Stimulated activated CD8-positive, alpha-beta memory T cell treated with anti-CD3 and anti-CD28 coated beads, Interleukin-7, amount 100 ng/mL, for 4 hours (primary cell): Measurements from ENCODE around the gene NTM.
"Not testable (repeated sequence)": the region's sequence is repeated elsewhere in the genome, so short reads cannot be mapped to it uniquely, and the experiment has no call there.

Experiments used
- DNase-seq, 2 donors: peaks; one replicate each; pipeline ENCODE4 v3.0.0-alpha.2; 2020; ENCODE audit warnings: low read depth in 2 of 2

Gene NTM

DNA sequence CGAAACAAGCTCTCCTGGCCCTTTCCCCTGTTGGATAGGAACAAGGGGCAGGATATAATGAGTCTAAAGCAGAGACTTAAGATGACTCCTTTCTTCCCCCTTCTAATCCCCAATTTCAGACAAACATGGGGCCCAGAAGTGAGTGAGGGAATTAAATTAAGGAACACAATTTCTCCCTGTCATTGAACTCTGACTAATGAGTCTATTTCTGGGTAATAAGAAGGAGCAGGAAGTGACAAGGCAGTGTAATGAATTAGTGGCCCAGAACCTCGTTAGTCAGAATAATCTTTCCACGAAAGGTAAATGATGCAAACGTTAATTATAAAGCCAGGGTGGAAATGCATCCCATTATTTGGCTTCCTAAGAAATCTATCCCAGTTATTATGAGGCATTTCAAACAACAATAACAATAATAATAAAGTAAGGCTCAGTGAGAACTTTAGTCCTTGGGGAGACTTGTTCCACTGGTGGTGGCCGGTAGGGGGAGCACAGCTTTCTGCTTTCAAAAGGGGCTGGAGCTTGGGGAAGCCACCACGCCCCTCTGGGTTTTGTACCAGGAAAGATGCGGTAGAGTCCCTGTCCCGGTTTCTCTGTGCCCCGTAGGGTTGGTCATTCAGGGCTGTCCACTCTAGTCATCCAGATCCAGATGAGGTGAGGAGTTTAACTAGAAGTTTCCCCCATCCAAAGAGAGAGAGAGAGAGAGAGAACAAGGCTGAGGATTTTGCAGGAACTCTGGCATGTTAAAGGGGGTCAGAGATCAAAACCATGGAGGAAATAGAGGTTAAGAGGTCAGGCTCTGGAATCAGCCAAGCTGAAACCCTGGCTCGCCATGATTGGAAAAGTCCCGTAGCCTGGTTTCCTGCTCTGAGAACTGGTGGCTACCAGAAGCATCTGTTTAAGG, 298.3 kb downstream of the NTM start:
- no peak for DNase-seq

DNA sequence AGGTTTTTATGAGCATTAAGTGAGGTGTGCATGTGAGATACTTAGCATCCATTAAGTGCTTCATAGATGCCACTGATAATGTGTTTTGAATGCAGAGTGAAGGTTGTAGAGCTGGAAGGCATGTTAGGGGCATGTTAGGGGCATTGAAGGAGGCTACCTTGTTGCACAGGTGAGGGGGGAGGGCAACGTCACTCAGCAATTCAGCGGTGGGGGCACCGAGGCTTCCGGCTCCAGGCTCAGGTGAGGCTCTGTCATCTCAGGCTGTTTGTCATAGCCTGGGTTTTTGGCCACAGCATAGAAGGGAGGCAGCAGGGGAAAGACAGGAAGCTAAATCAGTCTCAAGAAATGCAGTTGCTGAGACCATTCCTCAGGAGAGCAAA, 299.0 kb downstream of the NTM start:
- no peak for DNase-seq

DNA sequence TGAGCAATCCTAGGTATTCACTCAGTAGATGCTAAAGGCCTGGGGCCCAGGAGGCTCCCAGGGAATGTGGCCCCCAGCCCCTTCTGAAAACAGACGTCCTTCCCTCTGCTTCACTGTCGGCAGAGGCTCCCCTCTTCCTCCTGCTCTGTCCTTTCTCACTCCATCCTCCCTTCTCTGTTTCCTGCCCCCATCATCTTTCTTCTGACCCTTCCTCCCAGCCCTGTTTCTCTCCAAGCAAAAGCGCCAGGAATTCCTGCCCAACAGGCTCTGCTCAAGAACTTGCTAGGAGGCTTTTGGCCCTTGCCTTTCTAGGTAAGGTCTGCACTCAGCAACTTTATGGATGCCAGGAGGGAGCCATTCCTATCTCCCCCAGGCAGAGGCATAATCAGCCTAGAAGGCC, 300.5 kb downstream of the NTM start:
- DNase-seq, result no peak

DNA sequence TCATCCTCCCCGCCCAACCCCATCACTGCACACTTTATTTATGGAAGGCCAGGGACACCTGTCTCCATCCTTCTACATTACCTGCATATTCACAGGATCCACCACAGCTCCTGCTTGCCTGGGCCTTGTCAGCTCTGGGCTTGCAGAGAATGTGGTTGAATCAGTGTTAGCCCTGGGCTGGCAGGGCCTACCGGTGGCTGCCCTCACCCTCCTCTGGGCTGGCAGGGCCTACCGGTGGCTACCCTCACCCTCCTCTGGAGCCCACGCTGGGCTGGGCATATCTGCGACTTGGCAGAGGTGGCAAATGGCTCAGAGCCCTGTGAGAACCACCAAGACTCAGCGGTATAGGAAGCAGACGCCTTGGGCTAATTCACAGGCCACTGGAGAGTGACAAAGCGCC, 300.9 kb downstream of the NTM start:
- DNase-seq, result no peak

DNA sequence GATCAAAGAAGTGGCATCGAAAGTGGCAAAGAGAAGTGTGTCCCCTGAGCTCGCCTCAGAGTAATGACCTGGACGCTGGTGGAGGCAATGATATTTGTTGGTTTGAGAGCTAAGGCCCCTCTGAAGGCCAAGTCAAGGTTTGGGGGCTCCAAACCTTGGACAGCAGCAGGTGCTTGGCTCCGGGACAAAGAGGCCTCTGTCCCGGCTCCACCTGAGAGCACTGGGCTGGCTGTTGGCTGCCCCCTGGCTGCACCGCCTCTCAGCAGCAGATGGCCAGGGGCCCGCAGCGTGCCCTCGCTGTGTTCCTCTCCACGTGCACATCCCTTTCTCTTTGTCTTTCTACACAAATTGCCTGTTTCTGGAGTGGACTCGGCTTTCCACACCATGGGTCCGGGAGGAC, 301.3 kb downstream of the NTM start:
- no peak for DNase-seq

DNA sequence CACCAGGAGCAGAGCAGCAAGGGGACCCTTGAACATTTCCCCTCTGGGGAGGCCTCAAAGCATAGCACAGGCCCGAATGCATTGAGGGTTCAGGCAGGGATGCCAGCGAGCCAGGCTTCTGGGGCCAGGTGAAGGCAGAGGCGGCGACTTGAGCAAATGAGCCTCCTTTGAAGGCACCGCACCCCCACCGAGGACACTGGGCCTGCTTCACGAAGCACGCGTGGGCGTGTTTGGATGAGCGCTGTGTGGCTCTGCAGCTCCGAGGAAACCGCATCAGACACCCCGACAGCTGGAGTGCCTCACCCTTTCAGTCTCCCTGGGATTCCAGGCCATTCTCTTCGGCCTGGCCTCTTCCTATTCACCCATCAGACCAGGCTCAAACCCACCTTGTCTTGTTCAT, 301.8 kb downstream of the NTM start:
- no peak for DNase-seq

DNA sequence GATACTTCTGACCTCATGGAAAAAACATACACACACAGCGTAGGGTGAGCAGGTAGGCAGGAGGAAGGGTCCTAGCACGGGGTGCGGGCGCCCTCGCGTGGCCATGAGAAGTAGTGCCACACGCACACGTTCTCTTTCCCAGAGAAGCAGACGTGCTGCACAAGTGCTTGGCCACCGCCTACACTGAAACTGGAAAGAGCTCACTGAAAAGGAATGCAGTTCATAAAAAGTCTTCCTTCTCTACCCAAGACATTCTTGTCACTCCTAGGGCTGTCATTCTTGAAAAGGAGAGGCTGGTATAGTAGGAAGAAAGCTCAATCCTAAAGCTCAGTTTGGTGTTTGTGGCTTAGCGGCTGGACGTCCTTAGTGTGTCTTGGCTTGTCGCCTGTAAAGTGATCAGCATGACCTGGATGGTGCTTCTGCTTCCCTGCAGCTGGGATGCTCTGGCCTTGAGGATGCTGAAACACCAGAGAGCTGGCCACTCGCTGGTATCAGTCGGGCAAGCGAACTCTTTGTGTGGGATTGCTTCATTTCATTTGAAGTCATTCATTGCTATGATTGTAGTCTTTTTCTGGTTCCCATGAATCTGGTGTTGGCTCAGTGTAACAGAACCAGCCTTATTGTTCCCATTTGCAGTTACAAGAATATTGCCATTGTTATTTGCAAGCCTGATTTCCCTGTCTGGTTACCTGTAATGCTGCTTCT, 303.8 kb downstream of the NTM start:
- DNase-seq, result no peak

DNA sequence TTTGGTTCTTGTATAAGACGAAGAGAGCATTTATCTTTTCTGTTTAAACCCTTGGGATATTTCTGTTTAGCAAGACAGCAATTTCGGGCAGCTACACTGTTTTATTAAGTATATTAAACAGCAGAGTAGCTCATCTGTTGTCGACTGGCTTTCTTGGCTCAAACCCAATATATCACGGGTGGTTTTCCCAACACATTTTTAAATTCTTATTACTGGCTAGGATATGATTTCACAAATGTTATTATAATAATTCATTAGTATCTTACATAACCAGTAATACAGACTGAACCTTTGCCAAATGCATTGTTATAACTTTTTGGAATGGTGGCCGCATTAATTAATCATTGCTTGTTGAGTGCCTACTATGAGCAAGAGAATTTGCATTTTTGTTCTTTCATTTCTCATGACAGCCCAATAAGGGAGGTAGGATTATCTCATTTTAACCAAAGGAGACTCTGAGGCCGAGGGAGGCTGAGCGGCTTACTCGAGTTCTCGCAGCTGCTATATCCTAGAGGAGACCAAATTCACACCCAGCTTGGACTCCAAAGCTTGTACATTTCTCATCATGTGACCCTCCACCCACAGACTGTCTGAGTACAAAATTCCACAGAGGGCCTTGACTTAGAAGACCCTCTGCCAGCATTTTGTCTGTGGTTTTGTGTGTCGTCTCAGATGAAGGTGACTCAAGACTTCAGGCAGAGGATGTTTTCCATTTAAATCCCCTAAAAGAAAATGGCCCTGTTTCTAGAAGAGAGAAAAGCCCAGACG, 304.9 kb downstream of the NTM start:
- DNase-seq, result no peak

DNA sequence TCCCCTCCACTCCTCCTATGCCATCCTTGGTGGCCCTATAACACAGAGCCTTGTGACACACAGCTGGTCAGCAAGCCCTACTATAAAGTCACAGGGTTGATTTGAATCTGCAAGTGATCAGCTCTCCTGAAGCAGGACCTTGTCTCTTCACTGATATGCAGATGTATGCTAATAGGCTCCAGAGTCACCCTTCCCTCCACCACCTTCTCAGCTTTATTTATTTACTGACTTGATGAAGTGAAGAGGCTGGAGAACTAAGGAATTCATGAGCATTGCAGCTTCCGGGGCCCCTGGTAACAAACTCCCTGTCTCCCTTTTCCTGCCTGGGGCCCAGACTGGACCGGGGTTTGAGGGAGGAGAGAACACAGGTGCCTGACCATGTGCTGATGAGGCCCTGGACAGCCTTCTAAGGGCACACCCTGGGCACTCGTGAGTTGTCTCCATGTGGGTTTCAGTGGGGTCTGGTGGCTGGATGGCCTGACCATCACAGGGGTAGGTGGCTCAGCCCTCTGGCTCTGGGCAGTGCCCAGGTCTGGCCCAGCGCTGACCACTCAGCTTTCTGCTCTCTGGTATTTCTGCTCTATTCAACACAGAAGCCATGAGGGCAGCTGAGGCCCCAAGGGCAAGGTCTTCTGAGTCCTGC, 307.5 kb downstream of the NTM start:
- DNase-seq, result no peak

DNA sequence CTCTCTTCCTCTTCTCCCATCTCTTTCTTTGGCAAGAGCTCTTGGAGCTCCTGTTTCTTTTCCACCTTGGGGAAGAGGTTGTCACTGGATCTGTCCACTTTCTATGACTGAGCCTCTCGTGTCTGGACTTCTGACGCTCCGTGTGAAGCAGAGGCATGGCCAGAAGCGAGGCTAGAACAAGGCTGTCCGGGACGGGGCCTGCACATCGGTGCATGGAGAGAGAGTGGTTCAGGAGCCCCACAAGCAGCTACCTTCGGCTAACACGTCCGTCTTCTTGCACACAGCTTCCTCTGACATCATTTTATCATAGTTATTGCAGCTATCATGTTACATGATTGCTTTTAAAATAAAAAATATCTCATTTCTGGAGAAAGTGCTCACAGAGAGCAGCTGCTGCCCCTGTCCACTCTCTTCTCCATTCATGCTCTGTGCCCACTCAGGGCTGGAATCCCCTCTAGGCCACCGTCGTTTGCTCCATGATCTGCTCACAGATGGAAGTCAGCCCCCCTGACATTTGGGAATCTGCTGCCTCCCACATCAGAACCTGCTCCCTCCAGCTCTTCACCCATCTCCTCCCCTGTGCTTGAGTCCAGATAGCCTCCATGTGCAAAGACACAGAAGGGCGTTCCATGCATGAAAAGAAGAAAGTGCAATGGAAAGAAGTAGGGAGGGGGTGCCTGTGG, 308.4 kb downstream of the NTM start:
- no peak for DNase-seq

DNA sequence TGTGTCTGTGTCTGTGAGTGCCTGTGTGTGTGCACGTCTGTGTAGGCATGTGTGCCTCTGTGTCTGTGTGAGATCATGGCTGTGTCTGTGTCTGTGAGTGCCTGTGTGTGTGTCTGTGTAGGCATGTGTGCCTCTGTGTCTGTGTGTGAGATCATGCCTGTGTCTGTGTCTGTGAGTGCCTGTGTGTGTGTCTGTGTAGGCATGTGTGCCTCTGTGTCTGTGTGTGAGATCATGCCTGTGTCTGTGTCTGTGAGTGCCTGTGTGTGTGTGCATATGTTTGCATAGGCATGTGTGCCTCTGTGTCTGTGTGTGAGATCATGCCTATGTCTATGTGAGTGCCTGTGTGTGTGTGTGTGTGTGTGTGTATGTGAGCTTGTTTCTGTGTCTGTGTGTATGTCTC, 310.0 kb downstream of the NTM start:
- not testable (repeated sequence) for DNase-seq

DNA sequence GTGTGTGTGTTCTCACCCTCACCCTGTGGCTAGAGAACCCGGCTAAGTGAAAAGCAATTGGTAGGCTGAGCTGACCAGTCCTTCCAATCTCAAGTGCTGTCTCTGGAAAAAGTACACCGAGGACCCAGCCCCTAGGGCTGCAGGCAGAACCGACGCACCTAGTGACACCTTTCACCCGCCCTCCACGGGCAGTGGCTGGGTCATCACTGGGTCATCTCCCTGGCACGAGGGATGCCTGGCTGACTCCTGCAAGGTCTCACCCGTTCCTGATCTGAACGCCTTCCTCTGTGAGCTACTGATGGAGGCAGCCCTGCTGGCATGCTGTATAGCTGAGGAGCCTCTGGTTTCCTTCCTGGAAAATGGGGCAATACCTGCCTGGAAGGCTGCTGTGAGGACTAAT, 311.5 kb downstream of the NTM start:
- DNase-seq, result no peak

DNA sequence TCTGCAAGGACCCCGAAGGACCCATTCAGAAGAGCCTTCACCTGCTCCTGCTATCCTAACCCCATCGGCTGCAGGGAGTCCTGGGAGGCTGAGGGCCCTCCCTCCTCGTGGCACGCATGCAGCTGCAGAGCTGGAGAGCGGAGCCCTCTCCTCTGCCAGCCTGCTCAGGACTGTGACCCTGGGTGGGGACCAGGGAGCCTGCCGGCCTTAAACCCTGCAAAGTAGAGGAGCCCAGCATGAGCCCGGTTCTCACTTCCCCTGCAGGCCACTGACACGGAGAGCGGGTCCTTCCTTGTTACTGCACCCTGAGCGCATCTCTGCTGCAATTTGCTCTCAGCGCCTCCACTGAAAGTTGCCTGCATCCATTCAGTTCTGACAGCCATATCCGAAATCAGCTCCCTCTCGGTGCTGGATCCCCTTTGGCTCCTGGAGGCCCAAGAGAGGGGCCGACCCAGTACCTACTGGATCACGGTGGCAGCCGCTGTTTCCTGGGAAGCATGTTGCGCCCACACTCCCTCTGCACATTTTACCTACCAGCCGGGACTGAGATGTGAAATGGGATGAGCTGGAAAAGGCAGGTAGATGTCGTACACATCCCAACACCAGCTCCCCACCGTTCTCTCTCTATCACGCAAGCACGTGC, 312.1 kb downstream of the NTM start:
- no peak for DNase-seq

DNA sequence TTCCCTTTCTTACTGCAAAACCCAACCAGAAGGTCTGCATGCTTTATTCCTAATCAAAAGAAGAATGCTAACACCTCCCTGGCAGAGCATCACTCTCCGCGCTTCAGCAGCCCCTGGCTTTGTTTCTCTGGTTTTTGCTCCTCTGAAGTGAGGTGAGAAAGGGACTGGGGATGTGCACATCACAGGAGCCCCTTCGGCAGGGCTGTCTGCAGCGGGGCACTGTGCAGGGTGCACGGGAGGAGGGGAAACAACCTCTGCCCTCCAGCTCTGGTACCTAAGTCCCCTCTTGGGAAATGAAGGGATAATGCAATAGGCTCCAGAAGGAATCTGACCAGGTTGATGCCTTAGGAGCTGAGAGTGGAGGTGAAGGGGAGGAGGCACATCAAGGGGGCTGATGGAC, 312.7 kb downstream of the NTM start:
- no peak for DNase-seq

DNA sequence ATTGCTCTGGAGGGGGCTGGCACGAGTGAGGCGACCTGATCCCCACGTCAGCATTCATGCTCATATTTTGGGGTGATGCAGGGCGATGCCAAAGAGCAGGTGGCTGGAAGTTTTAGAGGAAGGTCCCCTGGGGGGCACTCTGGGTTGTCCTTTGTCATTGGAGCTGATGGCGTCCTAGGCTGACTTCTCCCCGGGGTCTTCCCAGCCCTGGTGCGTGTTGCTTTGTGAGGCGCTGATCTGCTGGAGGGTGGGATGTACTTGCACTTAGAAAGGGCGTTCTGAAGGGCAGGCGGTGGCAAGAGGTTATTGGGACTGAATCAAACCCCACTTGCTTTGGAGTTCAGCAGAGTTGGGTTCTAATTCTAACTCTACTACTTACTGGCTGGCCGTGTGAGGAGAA, 313.3 kb downstream of the NTM start:
- DNase-seq, result no peak

DNA sequence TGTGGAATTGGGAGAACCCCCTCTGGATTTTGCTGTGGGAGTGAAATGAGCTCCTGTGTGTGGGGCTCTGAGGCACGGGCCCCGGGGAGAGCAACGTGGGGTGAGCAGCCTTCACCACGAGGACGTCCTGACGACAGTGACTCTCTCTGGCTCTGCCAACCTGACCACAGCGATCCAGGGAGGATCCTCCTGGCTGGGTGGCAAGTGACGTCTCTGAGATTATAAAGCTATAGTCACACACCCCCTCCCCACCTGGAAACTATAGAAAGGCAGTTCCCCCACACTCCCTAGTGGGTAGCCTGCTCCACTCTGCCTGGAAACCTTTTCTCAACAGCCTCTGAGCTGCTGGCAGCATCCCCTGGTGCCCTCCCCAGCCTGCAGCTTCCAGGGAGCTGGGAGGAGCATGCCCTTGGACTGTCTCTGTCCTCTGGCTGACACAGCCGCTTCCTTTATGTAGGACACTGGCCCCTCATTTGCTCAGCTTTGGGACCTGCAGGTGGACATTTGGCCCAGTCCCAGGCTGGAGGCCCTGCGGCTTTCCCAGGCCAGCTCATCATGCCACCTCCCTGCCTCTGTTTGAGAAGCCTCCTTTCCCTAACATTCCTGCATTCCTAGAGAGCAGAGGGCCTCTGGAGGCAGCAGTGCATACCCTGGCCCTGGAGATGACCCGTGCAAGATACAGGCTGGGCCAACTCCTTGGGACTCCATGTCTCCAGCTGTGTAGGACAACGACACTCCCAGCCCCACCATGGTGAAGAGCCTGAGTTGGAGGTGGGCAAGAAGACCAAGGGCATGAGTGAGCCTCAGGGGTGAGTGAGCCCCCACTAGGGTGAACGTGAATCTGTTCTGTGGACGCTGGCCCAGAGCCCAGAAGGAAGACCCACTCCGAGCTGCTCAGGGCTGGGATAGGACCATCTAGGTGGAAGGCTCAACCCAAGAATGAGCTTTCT, 314.0 kb downstream of the NTM start:
- no peak for DNase-seq

DNA sequence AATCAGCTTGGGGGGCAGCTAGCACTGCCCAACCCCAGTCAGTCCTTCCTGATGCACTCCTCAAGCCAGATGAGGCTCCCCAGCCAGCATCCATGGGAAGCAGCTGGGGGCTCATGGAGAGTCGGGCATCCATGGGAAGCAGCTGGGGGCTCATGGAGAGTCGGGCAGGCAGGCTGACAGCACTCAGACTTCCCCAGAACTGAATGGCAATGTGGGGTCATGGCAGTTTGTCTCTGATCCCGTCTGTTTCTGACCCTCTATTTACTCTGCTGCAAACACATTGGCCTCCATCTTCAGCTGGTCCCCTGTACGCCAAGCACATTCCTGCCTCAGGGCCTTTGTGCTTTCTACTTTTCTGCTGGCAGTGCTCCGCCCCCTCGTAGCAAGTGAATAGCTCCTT, 314.8 kb downstream of the NTM start:
- no peak for DNase-seq

DNA sequence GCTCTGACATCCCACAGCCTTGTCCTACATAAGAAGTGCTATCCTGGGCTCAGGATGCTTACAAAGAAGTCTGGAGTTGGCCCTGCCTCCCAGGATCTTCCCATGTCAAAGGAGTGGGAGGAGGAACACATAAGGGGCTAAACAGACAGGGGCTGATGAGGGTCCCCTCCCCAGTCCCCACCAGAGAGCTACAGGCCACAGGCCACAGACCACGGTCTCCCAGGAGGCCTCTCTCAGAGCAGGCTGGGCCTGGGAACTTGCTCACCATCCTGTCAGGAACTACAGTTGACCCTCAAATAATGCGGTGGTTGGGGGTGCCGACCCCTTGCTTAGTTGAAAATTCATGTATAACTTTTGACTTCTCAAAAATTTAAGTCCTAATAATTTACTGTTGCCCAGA, 315.5 kb downstream of the NTM start:
- no peak for DNase-seq

DNA sequence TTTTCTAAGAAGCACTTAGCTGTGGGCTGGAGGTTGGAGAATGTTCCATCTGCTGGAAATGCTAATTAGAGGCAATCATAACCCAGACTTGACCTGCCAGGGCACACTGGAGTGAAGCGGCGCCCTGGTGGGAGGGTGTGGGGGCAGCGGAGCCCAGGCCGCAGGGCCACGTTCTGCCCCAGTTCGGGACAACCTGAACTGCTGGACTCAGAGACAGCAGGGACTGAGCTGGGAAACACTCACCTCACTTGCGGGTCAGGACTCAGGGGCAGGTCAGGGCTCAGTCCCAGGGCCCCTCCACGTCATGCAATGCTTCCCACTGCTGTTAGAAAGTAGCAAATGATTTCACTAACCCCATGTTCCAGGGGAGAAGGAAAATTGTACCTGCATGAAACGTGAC, 316.4 kb downstream of the NTM start:
- DNase-seq, result no peak
